Esophagus muscularis mucosa (tissue), 4 donors: ENCODE measurements around the gene ZNF79. TPM values are rescaled to one million over a fixed set of nuclear protein-coding genes. Genes with fewer than 3 reads are reported as not detected.
"Not testable (repeated sequence)": the region's sequence is repeated elsewhere in the genome, so short reads cannot be mapped to it uniquely, and the experiment has no call there.

Experiments
- DNase-seq: peaks from one replicate; pipeline ENCODE4 v3.0.0-alpha.2; 2017; ENCODE audit errors: extremely low spot score
- H3K27ac ChIP-seq, 4 donors: fragments of 200-600 bp; sonication (generic); replicated peaks in 1 of 4; 1 replicate in 3 of 4; 2 replicates in 1 of 4; pipeline ENCODE4 v1.5.1; 2016 to 2019; ENCODE audit warnings: mild to moderate bottlenecking in 1 of 4
- H3K27me3 ChIP-seq, 4 donors: fragments of 200-600 bp; sonication (generic); one replicate each; pipeline versions ENCODE4 v1.5.1 to v1.6.0; 2016 to 2019
- H3K36me3 ChIP-seq, 4 donors: fragments of 200-600 bp; sonication (generic); one replicate each; pipeline ENCODE4 v1.5.1; 2016 to 2019
- H3K4me1 ChIP-seq, 4 donors: fragments of 200-600 bp; sonication (generic); one replicate each; pipeline ENCODE4 v1.5.1; 2016 to 2019
- H3K4me3 ChIP-seq, 4 donors: fragments of 200-600 bp; sonication (generic); 1 replicate in 2 of 4; 2 replicates in 2 of 4; pipeline ENCODE4 v1.5.1; 2016 to 2019; ENCODE audit warnings: mild to moderate bottlenecking in 4 of 4, moderate library complexity in 1 of 4
- H3K9me3 ChIP-seq, 4 donors: fragments of 200-600 bp; sonication (generic); 1 replicate in 3 of 4; 2 replicates in 1 of 4; pipeline ENCODE4 v1.5.1; 2016 to 2019
- CTCF ChIP-seq, 3 experiments: fragments of 200-600 bp in 2 of 3; fragments of 450-650 bp in 1 of 3; sonication (generic) in 2 of 3; IDR thresholded peaks; one replicate each; pipeline ENCODE4 v1.5.1; 2017 to 2019; ENCODE audit warnings: antibody characterized with exemption in 3 of 3, mild to moderate bottlenecking in 2 of 3, moderate library complexity in 1 of 3
- EP300 ChIP-seq: sonication (generic); formaldehyde crosslinking; IDR thresholded peaks from one replicate; pipeline ENCODE4 v1.6.1; 2017; ENCODE audit warnings: antibody characterized with exemption
- POLR2A ChIP-seq: fragments of 450-650 bp; IDR thresholded peaks from one replicate; pipeline ENCODE4 v1.6.1; 2017; ENCODE audit warnings: antibody characterized with exemption, moderate library complexity, mild to moderate bottlenecking, low read depth
- POLR2AphosphoS5 ChIP-seq, 2 donors: sonication (generic); formaldehyde crosslinking; IDR thresholded peaks; one replicate each; pipeline ENCODE4 v1.6.1; 2017; ENCODE audit warnings: antibody characterized with exemption in 2 of 2
- WGBS: methylation state at CpG from one replicate; pipeline ENCODE4 v1.1.5; 2018; 5-methylcytosine and 5-hydroxymethylcytosine counted together
- intact Hi-C: fragments of 100-400 bp; cut with DNase I; formaldehyde crosslinking; loops from one replicate; pipeline ENCODE4 v1.15.1; 2023
- total RNA-seq, 4 donors: library from RNA; depleted of rRNA; stranded (reverse); fragments of >200 nt; gene quantifications; one replicate each; pipeline versions ENCODE4 v1.1.0 to v1.2.1, GENCODE V29; 2016

Gene ZNF79
- total RNA-seq, 4 donors from 2014 or later, result 8.3 to 12.8 (median 11.2) TPM

DNA sequence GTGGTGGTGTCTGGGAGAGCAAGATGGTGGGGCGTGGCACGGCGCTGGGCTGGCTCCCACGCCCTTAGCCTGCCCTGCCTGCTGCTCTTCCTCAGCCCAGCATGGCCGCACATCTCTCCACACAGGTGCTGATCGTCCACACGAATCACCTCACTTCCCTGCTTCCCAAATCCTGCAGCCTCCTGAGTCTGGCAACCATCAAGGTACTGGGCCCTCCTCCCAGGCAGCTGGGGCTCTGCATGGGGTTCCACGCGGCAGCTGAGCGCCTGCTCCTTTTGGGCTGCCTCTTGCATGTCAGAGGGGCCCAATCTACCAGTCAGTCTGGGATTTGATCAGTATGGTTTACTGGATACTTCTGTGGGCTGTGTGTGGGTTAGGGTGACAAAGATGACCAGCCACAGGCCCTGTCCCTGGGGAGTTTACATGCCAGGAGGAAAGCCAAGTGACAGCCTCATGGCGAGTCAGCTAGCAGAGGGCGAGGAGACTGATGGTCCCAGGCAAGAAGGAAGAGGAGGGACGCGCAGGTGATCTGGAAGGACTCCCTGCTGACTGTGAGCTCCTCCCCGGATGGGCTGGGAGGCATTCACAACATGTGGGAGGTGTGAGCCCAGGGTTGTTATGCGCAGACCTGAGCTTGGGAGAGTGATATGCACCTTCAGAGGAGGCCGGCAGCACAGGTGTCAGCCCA lies 33.2 kb downstream of the ZNF79 start:
- Histone ChIP-seq H3K4me1 (peaks cover 12 to 29% (median 16%) of the 10 kb centered on the region in 4 donors), H3K27me3 (no peaks in the 10 kb centered on the region), H3K9me3 (no peaks in the 10 kb centered on the region), H3K36me3 (peaks cover 36 to 80% (median 71%) of the 10 kb centered on the region in 4 donors), H3K4me3 (no peak overlapping the region), H3K27ac (no peak overlapping the region)
- no peak for DNase-seq
- TF ChIP-seq POLR2AphosphoS5 (IDR thresholded peaks at IDR 0.05) (no peak), EP300 (no peak), CTCF (IDR thresholded peaks at IDR 0.05) (no peak), POLR2A (no peak)
- intact Hi-C loops, result no loop called here
- WGBS, result 90% methylated on average over 17 of the region's 17 CpGs

DNA sequence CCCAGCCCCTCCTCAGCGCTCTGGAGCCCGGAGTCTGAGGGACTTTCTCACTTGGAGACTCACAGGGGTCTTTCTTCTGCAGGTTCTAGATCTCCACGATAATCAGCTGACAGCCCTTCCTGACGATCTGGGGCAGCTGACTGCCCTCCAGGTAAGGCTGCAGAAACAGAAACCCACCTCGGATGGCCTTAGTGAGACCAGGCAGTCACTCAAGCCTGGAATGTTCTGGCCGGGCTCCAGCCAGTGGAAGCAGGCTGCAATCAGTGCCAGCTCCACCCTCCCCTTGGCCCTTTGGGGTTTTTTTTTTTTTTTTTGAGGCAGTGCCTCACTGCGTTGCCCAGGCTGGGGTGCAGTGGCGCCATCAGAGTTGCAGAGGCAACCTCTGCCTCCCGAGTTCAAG lies 34.7 kb downstream of the ZNF79 start:
- Histone ChIP-seq H3K36me3 (peaks cover 51 to 94% (median 84%) of the 10 kb centered on the region in 4 donors), H3K27ac (no peak overlapping the region), H3K4me1 (peaks cover 0 to 17% (median 3%) of the 10 kb centered on the region in 4 donors), H3K9me3 (no peaks in the 10 kb centered on the region), H3K4me3 (no peak overlapping the region), H3K27me3 (no peaks in the 10 kb centered on the region)
- 69% methylated on average over 9 of the region's 9 CpGs for WGBS
- no peak for DNase-seq
- intact Hi-C loops, result no loop called here
- no peak for TF ChIP-seq POLR2AphosphoS5 (IDR thresholded peaks at IDR 0.05)
- no peak for TF ChIP-seq EP300
- no peak for TF ChIP-seq CTCF (IDR thresholded peaks at IDR 0.05)
- TF ChIP-seq POLR2A, result no peak

- H3K4me1 ChIP-seq, result peaks cover 0 to 5% (median 0%) of the 10 kb centered on the region in 4 donors
- no peak overlapping the region for H3K4me3 ChIP-seq
- no peak overlapping the region for H3K27ac ChIP-seq
- H3K36me3 ChIP-seq, result peaks cover 56 to 97% (median 84%) of the 10 kb centered on the region in 4 donors
- WGBS, result 83% methylated on average over 3 of the region's 3 CpGs
- no peaks in the 10 kb centered on the region for H3K27me3 ChIP-seq
- TF ChIP-seq POLR2AphosphoS5 (IDR thresholded peaks at IDR 0.05) (no peak), EP300 (no peak), CTCF (IDR thresholded peaks at IDR 0.05) (no peak), POLR2A (no peak)
- H3K9me3 ChIP-seq, result no peaks in the 10 kb centered on the region
- intact Hi-C loops, result no loop called here
- DNase-seq, result no peak
Observed at GRCh38 chr9:127463382-127463781, 39.2 kb downstream of the ZNF79 start.

DNA sequence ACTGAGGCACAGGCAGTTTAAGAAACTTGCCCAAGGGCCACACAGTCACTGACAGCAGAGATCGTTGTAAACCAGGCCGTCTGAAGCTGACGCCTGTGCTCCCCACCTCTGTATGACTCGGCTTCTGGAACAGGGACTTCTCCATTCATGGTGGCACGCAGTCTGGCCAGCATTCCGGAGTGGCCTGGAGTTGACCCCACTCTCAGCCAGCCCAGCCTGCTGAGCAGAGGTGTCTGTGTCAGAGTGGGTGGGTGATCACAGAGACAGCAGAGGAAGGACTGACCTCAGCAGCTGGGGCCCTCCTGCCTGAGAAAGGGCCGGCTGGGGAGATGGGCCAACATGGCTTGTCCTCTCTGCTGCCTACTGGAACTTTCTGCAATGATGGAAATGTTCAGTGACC lies 39.7 kb downstream of the ZNF79 start:
- no peaks in the 10 kb centered on the region for H3K9me3 ChIP-seq
- no peak for DNase-seq
- intact Hi-C loops, result no loop called here
- TF ChIP-seq POLR2A, result no peak
- no peak for TF ChIP-seq EP300
- no peak for TF ChIP-seq CTCF (IDR thresholded peaks at IDR 0.05)
- no peak for TF ChIP-seq POLR2AphosphoS5 (IDR thresholded peaks at IDR 0.05)
- peaks cover 0 to 2% (median 0%) of the 10 kb centered on the region in 4 donors for H3K4me1 ChIP-seq
- no peak overlapping the region for H3K27ac ChIP-seq
- no peak overlapping the region for H3K4me3 ChIP-seq
- H3K27me3 ChIP-seq, result no peaks in the 10 kb centered on the region
- WGBS, result 42% methylated on average over 3 of the region's 7 CpGs
- H3K36me3 ChIP-seq, result peaks cover 57 to 96% (median 83%) of the 10 kb centered on the region in 4 donors

DNA sequence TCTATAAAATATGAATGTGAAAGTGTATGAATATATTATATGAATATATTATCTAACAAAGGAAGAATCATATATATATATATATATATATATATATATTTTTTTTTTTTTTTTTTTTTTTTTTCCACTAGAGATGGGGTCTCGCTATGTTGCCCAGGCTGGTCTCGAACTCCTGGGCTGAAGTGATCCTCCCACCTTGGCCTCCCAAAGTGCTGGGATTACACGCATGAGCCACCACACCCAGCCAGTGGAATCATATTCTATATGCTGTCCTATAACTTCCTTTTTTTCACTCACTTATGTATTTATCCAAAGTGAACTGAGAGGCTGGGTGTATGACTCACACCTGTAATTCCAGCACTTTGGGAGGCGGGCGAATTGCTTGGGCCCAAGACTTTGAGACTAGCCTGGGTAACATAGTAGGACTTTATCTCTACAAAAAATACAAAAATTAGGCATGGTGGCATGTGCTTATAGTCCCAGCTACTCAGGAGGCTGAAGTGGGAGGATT lies 42.3 kb downstream of the ZNF79 start:
- DNase-seq, H3K4me1 ChIP-seq, H3K27me3 ChIP-seq, intact Hi-C loops, H3K9me3 ChIP-seq, H3K27ac ChIP-seq, H3K4me3 ChIP-seq: not testable (repeated sequence)
- 96% methylated on average over 5 of the region's 5 CpGs for WGBS
- H3K36me3 ChIP-seq, result peaks cover 48 to 90% (median 78%) of the 10 kb centered on the region in 4 donors
